RWPE2 (cell line): Measurements from ENCODE around the gene HARS1.
"Not testable (repeated sequence)": the region's sequence is repeated elsewhere in the genome, so short reads cannot be mapped to it uniquely, and the experiment has no call there.

Source experiments
- ATAC-seq: fragments of 200-7000 bp; cut with Tn5 transposase; 3 replicates; pipeline ENCODE4 v1.9.1; 2021; ENCODE audit warnings: low read depth
- DNase-seq: peaks from one replicate; pipeline ENCODE4 v3.0.0-alpha.2; 2020; ENCODE audit warnings: low spot score
- H3K27ac ChIP-seq: fragments of 450-650 bp; 2 replicates; pipeline ENCODE4 v1.5.1; 2017; ENCODE audit warnings: mild to moderate bottlenecking; ENCODE audit not compliant: poor library complexity, severe bottlenecking
- H3K27me3 ChIP-seq: fragments of 250-450 bp; sonication (Bioruptor Pico); 2 replicates; pipeline ENCODE4 v1.5.1; 2021; ENCODE audit warnings: mild to moderate bottlenecking, moderate library complexity; ENCODE audit not compliant: insufficient read depth, poor library complexity, severe bottlenecking
- H3K36me3 ChIP-seq: fragments of 250-450 bp; sonication (Bioruptor Pico); 2 replicates; pipeline ENCODE4 v1.5.1; 2020; ENCODE audit warnings: low read depth, mild to moderate bottlenecking, moderate library complexity
- H3K4me1 ChIP-seq: fragments of 250-450 bp; sonication (Bioruptor Pico); 2 replicates; pipeline ENCODE4 v1.5.1; 2021; ENCODE audit warnings: mild to moderate bottlenecking, moderate library complexity; ENCODE audit not compliant: insufficient read depth, poor library complexity, severe bottlenecking
- H3K4me3 ChIP-seq: fragments of 250-450 bp; sonication (Bioruptor Pico); 2 replicates; pipeline ENCODE4 v1.5.1; 2021; ENCODE audit warnings: mild to moderate bottlenecking, moderate library complexity; ENCODE audit not compliant: severe bottlenecking
- H3K9me3 ChIP-seq: fragments of 250-450 bp; sonication (Bioruptor Pico); 2 replicates; pipeline ENCODE4 v1.5.1; 2021; ENCODE audit warnings: mild to moderate bottlenecking, moderate library complexity; ENCODE audit not compliant: severe bottlenecking
- CTCF ChIP-seq: fragments of 450-650 bp; IDR thresholded peaks from one replicate; pipeline ENCODE4 v1.5.1; 2017; ENCODE audit warnings: mild to moderate bottlenecking, moderate library complexity; ENCODE audit not compliant: poor library complexity, severe bottlenecking

HARS1 gene

GRCh38 chr5:140671472-140672125 lies 19.6 kb downstream of the HARS1 start:
- H3K36me3 ChIP-seq: peaks cover 86% of the 10 kb centered on the region
- no peaks in the 10 kb centered on the region for H3K9me3 ChIP-seq
- H3K27me3 ChIP-seq: no peaks in the 10 kb centered on the region
- peak; percentile 11; the same call in 1 of the 3 replicates for ATAC-seq
- H3K4me3 ChIP-seq: no peak overlapping the region
- no peak for TF ChIP-seq CTCF
- no peak overlapping the region for H3K27ac ChIP-seq
- no peak for DNase-seq
- peaks cover under 1% of the 10 kb centered on the region for H3K4me1 ChIP-seq

- H3K27me3 ChIP-seq, H3K4me1 ChIP-seq, H3K9me3 ChIP-seq, DNase-seq, H3K27ac ChIP-seq, H3K4me3 ChIP-seq: not testable (repeated sequence)
- H3K36me3 ChIP-seq: peaks cover 84% of the 10 kb centered on the region
- ATAC-seq: peak; percentile 7; the same call in 1 of the 3 replicates
Observed at GRCh38 chr5:140671035-140671434, 20.1 kb downstream of the HARS1 start.

DNA sequence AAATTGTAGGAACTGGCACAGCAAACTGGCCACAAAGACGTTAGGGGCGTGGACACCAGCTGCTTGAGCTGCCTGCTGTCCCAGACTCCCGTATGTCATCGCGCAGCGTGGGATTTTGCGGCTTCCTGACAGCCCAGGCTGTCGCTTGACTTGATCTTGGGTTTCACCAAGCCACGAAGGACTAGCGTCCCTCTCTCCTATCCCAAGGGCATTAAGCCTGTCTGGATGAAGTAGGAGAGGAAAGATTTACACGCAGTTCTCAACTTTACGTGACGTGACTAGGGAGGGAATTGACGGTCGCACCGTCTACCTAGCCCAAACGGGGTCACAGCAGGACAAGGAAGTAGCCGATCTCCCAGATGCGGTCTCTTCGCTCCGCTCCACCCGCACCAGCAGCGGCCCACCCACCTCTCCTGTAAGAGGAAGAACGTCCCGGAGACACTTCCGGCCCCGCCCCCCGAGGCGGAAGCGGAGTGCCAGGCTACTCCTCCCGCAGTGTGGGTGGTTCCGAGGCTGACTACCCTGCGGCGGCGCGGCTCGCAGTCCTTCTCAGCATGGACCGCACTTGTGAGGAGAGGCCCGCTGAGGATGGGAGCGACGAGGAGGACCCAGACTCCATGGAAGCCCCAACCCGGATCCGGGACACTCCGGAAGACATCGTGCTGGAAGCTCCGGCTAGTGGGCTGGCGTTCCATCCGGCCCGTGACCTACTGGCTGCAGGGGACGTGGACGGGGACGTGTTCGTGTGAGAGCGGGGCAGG lies 26.6 kb downstream of the HARS1 start, which contains the start of gene WDR55:
Gene WDR55 (plus strand): TSS at position 546 of the 761 bp plus-strand sequence. CDS start 9 bp downstream, at position 555.
- Histone ChIP-seq H3K27ac (peak within 1 kb of the TSS; percentile 62), H3K27me3 (no peaks in the 10 kb centered on the region), H3K9me3 (no peaks in the 10 kb centered on the region), H3K4me3 (peak within 1 kb of the TSS; percentile 90), H3K4me1 (peaks cover 10% of the 10 kb centered on the region), H3K36me3 (peaks cover 78% of the 10 kb centered on the region)
- peak; percentile 98 for ATAC-seq
- DNase-seq: peak; percentile 99
- TF ChIP-seq CTCF: no peak

DNA sequence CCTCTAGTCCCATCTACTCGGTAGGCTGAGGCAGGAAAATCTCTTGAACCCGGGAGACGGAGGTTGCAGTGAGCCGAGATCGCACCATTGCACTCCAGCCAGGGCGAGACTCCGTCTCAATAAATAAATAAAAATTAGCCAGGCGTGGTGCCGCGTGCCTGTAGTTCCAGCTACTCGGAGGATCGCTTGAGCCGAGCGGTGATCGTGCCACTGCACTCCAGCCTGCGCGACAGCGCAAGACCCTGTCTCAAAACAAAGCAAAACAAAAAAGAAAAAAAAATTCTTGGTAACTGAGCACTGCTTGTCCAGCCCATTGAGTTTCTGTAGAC lies 27.2 kb downstream of the HARS1 start:
- peaks cover 78% of the 10 kb centered on the region for H3K36me3 ChIP-seq
- H3K4me3 ChIP-seq: peak overlapping the region; percentile 90
- no peaks in the 10 kb centered on the region for H3K27me3 ChIP-seq
- H3K27ac ChIP-seq: peak overlapping the region; percentile 62
- H3K9me3 ChIP-seq: no peaks in the 10 kb centered on the region
- DNase-seq: no peak
- TF ChIP-seq CTCF: no peak
- ATAC-seq: no peak
- H3K4me1 ChIP-seq: peaks cover 10% of the 10 kb centered on the region

DNA sequence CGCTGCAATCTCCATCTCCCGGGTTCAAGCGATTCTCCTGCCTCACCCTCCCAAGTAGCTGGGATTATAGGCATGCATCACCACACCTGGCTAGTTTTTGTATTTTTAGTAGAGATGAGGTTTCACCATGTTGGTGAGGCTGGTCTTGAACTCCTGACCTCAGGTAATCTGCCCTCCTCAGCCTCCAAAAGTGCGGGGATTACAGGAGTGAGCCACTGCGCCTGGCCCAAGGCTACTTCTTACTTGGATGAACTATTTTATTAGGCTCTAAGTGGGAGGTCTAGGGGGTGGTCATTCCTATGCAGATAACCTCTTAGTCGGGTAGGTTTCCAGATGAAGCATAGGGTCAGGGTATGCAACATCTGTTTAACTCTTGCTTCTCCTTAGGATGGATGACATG lies 30.8 kb downstream of the HARS1 start:
- H3K4me3 ChIP-seq, DNase-seq, ATAC-seq, H3K27me3 ChIP-seq, H3K4me1 ChIP-seq, H3K27ac ChIP-seq, H3K9me3 ChIP-seq: not testable (repeated sequence)
- H3K36me3 ChIP-seq: peaks cover 83% of the 10 kb centered on the region
